ENCODE results near the gene PARM1. TPM values are rescaled to one million over a fixed set of nuclear protein-coding genes. Genes with fewer than 3 reads are reported as not detected.

PARM1 gene
- total RNA-seq, 1 donor from 2014 or later, result 6.4 TPM

DNA sequence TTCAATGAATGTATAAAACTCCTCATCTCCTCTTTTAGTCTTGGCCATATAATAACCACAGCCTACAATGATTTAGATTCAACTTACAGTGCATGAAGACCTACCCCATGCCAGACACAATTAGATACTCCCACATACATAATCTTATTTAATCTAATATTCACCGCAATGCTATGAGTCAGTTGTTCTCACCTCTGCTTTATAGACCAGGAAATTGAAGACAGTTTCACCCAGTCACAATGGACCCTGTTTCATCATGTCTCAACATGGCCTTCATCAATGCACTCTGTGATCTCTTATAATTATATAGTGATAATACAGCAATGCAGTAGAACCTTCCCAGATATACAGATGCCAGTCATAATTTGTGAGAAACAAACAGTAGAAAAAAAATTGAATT lies 148.6 kb downstream of the PARM1 start:
- H3K4me3 Mint-ChIP-seq (ENCODE audit: low read depth), result no peak overlapping the region
- H3K9me3 Mint-ChIP-seq (ENCODE audit: low read depth), result peaks cover 22% of the 10 kb centered on the region
- TF ChIP-seq, protein P1, sequence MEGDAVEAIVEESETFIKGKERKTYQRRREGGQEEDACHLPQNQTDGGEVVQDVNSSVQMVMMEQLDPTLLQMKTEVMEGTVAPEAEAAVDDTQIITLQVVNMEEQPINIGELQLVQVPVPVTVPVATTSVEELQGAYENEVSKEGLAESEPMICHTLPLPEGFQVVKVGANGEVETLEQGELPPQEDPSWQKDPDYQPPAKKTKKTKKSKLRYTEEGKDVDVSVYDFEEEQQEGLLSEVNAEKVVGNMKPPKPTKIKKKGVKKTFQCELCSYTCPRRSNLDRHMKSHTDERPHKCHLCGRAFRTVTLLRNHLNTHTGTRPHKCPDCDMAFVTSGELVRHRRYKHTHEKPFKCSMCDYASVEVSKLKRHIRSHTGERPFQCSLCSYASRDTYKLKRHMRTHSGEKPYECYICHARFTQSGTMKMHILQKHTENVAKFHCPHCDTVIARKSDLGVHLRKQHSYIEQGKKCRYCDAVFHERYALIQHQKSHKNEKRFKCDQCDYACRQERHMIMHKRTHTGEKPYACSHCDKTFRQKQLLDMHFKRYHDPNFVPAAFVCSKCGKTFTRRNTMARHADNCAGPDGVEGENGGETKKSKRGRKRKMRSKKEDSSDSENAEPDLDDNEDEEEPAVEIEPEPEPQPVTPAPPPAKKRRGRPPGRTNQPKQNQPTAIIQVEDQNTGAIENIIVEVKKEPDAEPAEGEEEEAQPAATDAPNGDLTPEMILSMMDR (IDR thresholded peaks at IDR 0.05; ENCODE audit: unreplicated experiment), result no peak
- H3K27ac Mint-ChIP-seq, result no peak overlapping the region
- H3K27me3 Mint-ChIP-seq, result no peaks in the 10 kb centered on the region
- DNase-seq (ENCODE audit: low spot score, unreplicated experiment), result no peak
- peaks cover 18% of the 10 kb centered on the region for H3K36me3 Mint-ChIP-seq (ENCODE audit: insufficient read depth)
- H3K4me1 Mint-ChIP-seq (ENCODE audit: low read depth), result no peaks in the 10 kb centered on the region

DNA sequence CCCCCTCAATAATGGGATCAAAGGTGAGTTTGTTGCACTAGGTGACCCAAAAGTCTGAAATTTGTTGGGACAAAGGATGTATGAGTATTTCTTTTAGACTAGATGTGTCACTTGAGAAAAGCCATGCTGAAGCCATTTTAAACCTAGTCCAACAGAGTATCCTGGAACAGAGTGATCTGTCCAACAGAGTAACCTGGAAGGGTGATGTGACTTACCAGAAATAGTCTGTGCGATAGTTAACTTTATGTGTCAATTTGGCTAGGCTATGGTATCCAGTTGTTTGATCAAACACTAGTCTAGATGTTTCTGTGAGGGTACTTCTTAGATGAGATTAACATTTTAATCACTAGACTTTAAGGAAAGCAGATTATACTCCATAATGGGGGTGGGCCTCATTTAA lies 154.5 kb downstream of the PARM1 start:
- Mint-ChIP-seq H3K36me3 (ENCODE audit: insufficient read depth) (peaks cover 7% of the 10 kb centered on the region), H3K27me3 (no peaks in the 10 kb centered on the region), H3K4me1 (ENCODE audit: low read depth) (no peaks in the 10 kb centered on the region), H3K27ac (no peak overlapping the region), H3K4me3 (ENCODE audit: low read depth) (no peak overlapping the region), H3K9me3 (ENCODE audit: low read depth) (peaks cover 7% of the 10 kb centered on the region)
- no peak for DNase-seq (ENCODE audit: low spot score, unreplicated experiment)
- TF ChIP-seq, protein P1 (IDR thresholded peaks at IDR 0.05; ENCODE audit: unreplicated experiment), result no peak

DNA sequence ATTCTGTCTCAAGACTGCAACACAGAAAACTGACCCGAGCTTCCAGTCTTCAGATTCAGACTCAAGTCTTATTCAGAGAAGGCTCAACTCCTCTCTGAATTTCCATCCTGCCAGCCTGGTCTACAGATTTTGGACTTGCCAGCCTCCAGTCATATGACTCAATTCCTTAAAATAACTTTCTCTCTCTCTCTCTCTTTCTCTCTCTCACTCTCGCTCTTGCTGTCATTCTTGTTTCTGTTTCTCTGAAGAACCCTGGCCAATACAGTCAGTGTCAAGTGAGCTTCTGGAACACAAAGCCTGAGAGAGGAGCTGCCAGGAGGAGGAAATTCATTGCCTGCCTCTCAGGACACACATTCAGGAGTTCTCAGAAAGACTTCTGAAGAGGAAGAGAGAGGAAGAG lies 154.9 kb downstream of the PARM1 start:
- Mint-ChIP-seq H3K4me1 (ENCODE audit: low read depth) (no peaks in the 10 kb centered on the region), H3K4me3 (ENCODE audit: low read depth) (no peak overlapping the region), H3K36me3 (ENCODE audit: insufficient read depth) (peaks cover 7% of the 10 kb centered on the region), H3K27me3 (no peaks in the 10 kb centered on the region), H3K27ac (no peak overlapping the region), H3K9me3 (ENCODE audit: low read depth) (peaks cover 11% of the 10 kb centered on the region)
- no peak for DNase-seq (ENCODE audit: low spot score, unreplicated experiment)
- TF ChIP-seq, protein P1 (IDR thresholded peaks at IDR 0.05; ENCODE audit: unreplicated experiment), result no peak

DNA sequence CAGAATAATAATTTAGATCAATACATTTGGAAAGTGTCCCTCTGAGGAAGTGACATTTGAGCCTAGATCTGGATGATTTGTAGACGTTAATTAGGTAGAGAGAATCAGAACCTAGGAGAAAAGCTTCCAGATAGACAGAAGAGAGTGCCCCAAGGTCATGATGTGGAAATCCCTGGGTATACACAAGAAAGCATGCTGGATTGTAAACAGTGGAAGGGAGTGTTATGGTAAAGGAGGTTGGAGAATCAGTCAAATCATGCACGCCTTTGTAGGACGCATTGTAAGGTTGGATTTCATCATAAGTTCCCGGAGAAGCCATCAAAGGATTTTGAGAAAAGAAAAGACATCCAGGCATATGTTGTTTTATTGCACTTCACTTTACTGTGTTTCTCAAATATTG lies 156.3 kb downstream of the PARM1 start:
- Mint-ChIP-seq H3K4me3 (ENCODE audit: low read depth) (no peak overlapping the region), H3K27me3 (no peaks in the 10 kb centered on the region), H3K9me3 (ENCODE audit: low read depth) (peaks cover 17% of the 10 kb centered on the region), H3K27ac (no peak overlapping the region), H3K36me3 (ENCODE audit: insufficient read depth) (peaks cover 7% of the 10 kb centered on the region), H3K4me1 (ENCODE audit: low read depth) (no peaks in the 10 kb centered on the region)
- DNase-seq (ENCODE audit: low spot score, unreplicated experiment), result no peak
- TF ChIP-seq, protein P1 (IDR thresholded peaks at IDR 0.05; ENCODE audit: unreplicated experiment), result no peak

DNA sequence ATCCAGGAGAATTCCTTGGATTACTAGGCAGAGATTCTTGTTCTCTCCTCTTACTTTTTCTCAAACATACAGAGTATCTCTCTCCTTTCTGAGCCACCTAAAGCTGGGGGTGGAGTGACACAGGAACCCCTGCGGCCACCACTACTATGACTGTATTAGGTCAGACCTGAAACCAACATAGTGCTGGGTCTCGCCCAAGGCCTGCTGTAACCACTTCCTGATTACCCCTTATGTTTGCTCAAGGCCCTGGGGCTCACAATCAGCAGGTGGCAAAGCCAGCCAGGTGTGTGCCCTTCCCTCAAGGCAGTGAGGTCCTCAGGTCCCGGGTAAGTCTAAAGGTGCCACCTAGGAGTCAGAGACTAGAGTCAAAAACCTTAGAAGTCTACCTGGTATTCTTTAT lies 166.4 kb downstream of the PARM1 start:
- peaks cover 35% of the 10 kb centered on the region for H3K9me3 Mint-ChIP-seq (ENCODE audit: low read depth)
- peaks cover 1% of the 10 kb centered on the region for H3K36me3 Mint-ChIP-seq (ENCODE audit: insufficient read depth)
- no peak overlapping the region for H3K4me3 Mint-ChIP-seq (ENCODE audit: low read depth)
- no peak overlapping the region for H3K27ac Mint-ChIP-seq
- TF ChIP-seq, protein P1 (IDR thresholded peaks at IDR 0.05; ENCODE audit: unreplicated experiment), result no peak
- H3K4me1 Mint-ChIP-seq (ENCODE audit: low read depth), result no peaks in the 10 kb centered on the region
- H3K27me3 Mint-ChIP-seq, result no peaks in the 10 kb centered on the region
- no peak for DNase-seq (ENCODE audit: low spot score, unreplicated experiment)

Other genes starting within 250 kb of the PARM1 start
- gene BTC, start 138.6 kb upstream of the PARM1 start, total RNA-seq, result 0.46 and 0.60 TPM in 2 replicates